ENCODE data around the gene TAMALIN. TPM values are rescaled to one million over a fixed set of nuclear protein-coding genes. Genes with fewer than 3 reads are reported as not detected.

TAMALIN gene
- total RNA-seq, 2 experiments from 2014 or later: 6.4 to 11.5 TPM

GRCh38 chr12:52035926-52036325 is 29.2 kb downstream of the TAMALIN start:
- Mint-ChIP-seq H3K4me1 (peaks cover 70% of the 10 kb centered on the region), H3K36me3 (ENCODE audit: low read depth) (no peaks in the 10 kb centered on the region), H3K9me3 (ENCODE audit: low read depth) (no peaks in the 10 kb centered on the region), H3K27ac (peak overlapping the region; percentile 42), H3K4me3 (peak overlapping the region; percentile 67), H3K27me3 (no peaks in the 10 kb centered on the region)
- intact Hi-C loops (cut with DNase I, micrococcal nuclease): loop anchor here in 1 of 2 experiments (10.0 kb wide), 1 partner anchor 969 kb away; the partner anchor contains the start of gene EIF4B
- ChIA-PET POLR2A (no interaction called here), CTCF (interaction anchor here (11.0 kb wide), 1 partner anchor 13 kb away, joined by 124 read pairs; no protein-coding TSS in a partner anchor)
- no peak for ATAC-seq
- no peak for DNase-seq

GRCh38 chr12:52036587-52037171 is 29.9 kb downstream of the TAMALIN start:
- Mint-ChIP-seq H3K27me3 (no peaks in the 10 kb centered on the region), H3K4me3 (peak overlapping the region; percentile 67), H3K9me3 (ENCODE audit: low read depth) (no peaks in the 10 kb centered on the region), H3K27ac (no peak overlapping the region), H3K36me3 (ENCODE audit: low read depth) (no peaks in the 10 kb centered on the region), H3K4me1 (peaks cover 74% of the 10 kb centered on the region)
- ChIA-PET POLR2A (interaction anchor here (0.6 to 1.6 kb wide), 2 partner anchors 11 to 14 kb away, joined by 3 to 4 read pairs; no protein-coding TSS in a partner anchor), CTCF (interaction anchor here (0.7 to 11.0 kb wide), 4 partner anchors 13 to 86 kb away, joined by 3 to 124 read pairs (median 4); no protein-coding TSS in a partner anchor)
- ATAC-seq (peak; percentile 40), DNase-seq (peak; percentile 87)
- intact Hi-C loops (cut with DNase I, micrococcal nuclease): loop anchor here in 1 of 2 experiments (1.0 to 10.0 kb wide), 4 partner anchors 11 to 968 kb away; partner anchors contain the start of genes ATG101, EIF4B and NR4A1

GRCh38 chr12:52037248-52037861 is 30.6 kb downstream of the TAMALIN start:
- intact Hi-C loops (cut with DNase I, micrococcal nuclease): loop anchor here in 1 of 2 experiments (1.0 to 10.0 kb wide), 4 partner anchors 12 to 967 kb away; partner anchors contain the start of genes ATG101, EIF4B and NR4A1
- H3K27ac Mint-ChIP-seq: peak overlapping the region; percentile 49
- ATAC-seq (no peak), DNase-seq (peak; percentile 24)
- peaks cover 4% of the 10 kb centered on the region for H3K36me3 Mint-ChIP-seq (ENCODE audit: low read depth)
- H3K4me1 Mint-ChIP-seq: peaks cover 77% of the 10 kb centered on the region
- H3K27me3 Mint-ChIP-seq: no peaks in the 10 kb centered on the region
- ChIA-PET POLR2A (interaction anchor here (1.6 kb wide), 1 partner anchor 12 kb away, joined by 4 read pairs; no protein-coding TSS in a partner anchor), CTCF (interaction anchor here (0.7 to 11.0 kb wide), 4 partner anchors 13 to 85 kb away, joined by 3 to 124 read pairs (median 4); no protein-coding TSS in a partner anchor)
- H3K4me3 Mint-ChIP-seq: peak overlapping the region; percentile 75
- H3K9me3 Mint-ChIP-seq (ENCODE audit: low read depth): no peaks in the 10 kb centered on the region

- ChIA-PET POLR2A (no interaction called here), CTCF (interaction anchor here (0.8 to 11.0 kb wide), 8 partner anchors 9 to 44 kb away, joined by 3 to 124 read pairs (median 5); partner anchors contain the start of genes ATG101 and NR4A1)
- peaks cover 4% of the 10 kb centered on the region for H3K36me3 Mint-ChIP-seq (ENCODE audit: low read depth)
- ATAC-seq (peak; percentile 34), DNase-seq (no peak)
- intact Hi-C loops (cut with DNase I, micrococcal nuclease): loop anchor here in 1 of 2 experiments (10.0 kb wide), 1 partner anchor 966 kb away; the partner anchor contains the start of gene EIF4B
- peak overlapping the region; percentile 24 for H3K27ac Mint-ChIP-seq
- no peaks in the 10 kb centered on the region for H3K9me3 Mint-ChIP-seq (ENCODE audit: low read depth)
- peak overlapping the region; percentile 75 for H3K4me3 Mint-ChIP-seq
- no peaks in the 10 kb centered on the region for H3K27me3 Mint-ChIP-seq
- peaks cover 70% of the 10 kb centered on the region for H3K4me1 Mint-ChIP-seq
Measured at GRCh38 chr12:52038447-52038846, 31.7 kb downstream of the TAMALIN start.

GRCh38 chr12:52041035-52041434 is 34.3 kb downstream of the TAMALIN start:
- peak overlapping the region; percentile 5 for H3K4me3 Mint-ChIP-seq
- ChIA-PET CTCF (interaction anchor here (1.0 to 1.2 kb wide), 3 partner anchors 18 to 37 kb away, joined by 3 read pairs; no protein-coding TSS in a partner anchor), POLR2A (interaction anchor here (1.1 to 2.0 kb wide), 2 partner anchors 10 kb away, joined by 3 to 9 read pairs; partner anchors contain the start of gene NR4A1)
- H3K9me3 Mint-ChIP-seq (ENCODE audit: low read depth): no peaks in the 10 kb centered on the region
- DNase-seq (no peak), ATAC-seq (no peak)
- H3K27me3 Mint-ChIP-seq: no peaks in the 10 kb centered on the region
- peaks cover 6% of the 10 kb centered on the region for H3K36me3 Mint-ChIP-seq (ENCODE audit: low read depth)
- peaks cover 51% of the 10 kb centered on the region for H3K4me1 Mint-ChIP-seq
- intact Hi-C loops (cut with DNase I, micrococcal nuclease): no loop called here
- no peak overlapping the region for H3K27ac Mint-ChIP-seq

- no peaks in the 10 kb centered on the region for H3K27me3 Mint-ChIP-seq
- no peaks in the 10 kb centered on the region for H3K9me3 Mint-ChIP-seq (ENCODE audit: low read depth)
- CTCF ChIA-PET: interaction anchor here (1.0 to 1.2 kb wide), 3 partner anchors 19 to 38 kb away, joined by 3 read pairs; no protein-coding TSS in a partner anchor
- H3K4me3 Mint-ChIP-seq: peak overlapping the region; percentile 21
- intact Hi-C loops (cut with DNase I, micrococcal nuclease): no loop called here
- POLR2A ChIA-PET: interaction anchor here (1.1 to 2.0 kb wide), 2 partner anchors 9 to 10 kb away, joined by 3 to 9 read pairs; partner anchors contain the start of gene NR4A1
- H3K4me1 Mint-ChIP-seq: peaks cover 45% of the 10 kb centered on the region
- DNase-seq: peak; percentile 62
- H3K27ac Mint-ChIP-seq: peak overlapping the region; percentile 58
- peaks cover 9% of the 10 kb centered on the region for H3K36me3 Mint-ChIP-seq (ENCODE audit: low read depth)
- ATAC-seq: peak; percentile 55
Measured at GRCh38 chr12:52041695-52042123, 35.0 kb downstream of the TAMALIN start.

- H3K27me3 Mint-ChIP-seq: no peaks in the 10 kb centered on the region
- H3K36me3 Mint-ChIP-seq (ENCODE audit: low read depth): peaks cover 9% of the 10 kb centered on the region
- intact Hi-C loops (cut with DNase I, micrococcal nuclease): no loop called here
- POLR2A ChIA-PET: interaction anchor here (2.0 kb wide), 1 partner anchor 8 kb away, joined by 9 read pairs; the partner anchor contains the start of gene NR4A1
- H3K9me3 Mint-ChIP-seq (ENCODE audit: low read depth): no peaks in the 10 kb centered on the region
- no peak overlapping the region for H3K4me3 Mint-ChIP-seq
- ATAC-seq (no peak), DNase-seq (no peak)
- CTCF ChIA-PET: interaction anchor here (3.0 kb wide), 1 partner anchor 17 kb away, joined by 20 read pairs; no protein-coding TSS in a partner anchor
- H3K27ac Mint-ChIP-seq: no peak overlapping the region
- H3K4me1 Mint-ChIP-seq: peaks cover 43% of the 10 kb centered on the region
Measured at GRCh38 chr12:52042706-52043385, 36.1 kb downstream of the TAMALIN start.

- no peaks in the 10 kb centered on the region for H3K27me3 Mint-ChIP-seq
- POLR2A ChIA-PET: interaction anchor here (1.0 kb wide), 1 partner anchor 19 kb away, joined by 4 read pairs; no protein-coding TSS in a partner anchor
- DNase-seq (no peak), ATAC-seq (no peak)
- H3K4me1 Mint-ChIP-seq: peaks cover 38% of the 10 kb centered on the region
- no peak overlapping the region for H3K4me3 Mint-ChIP-seq
- H3K27ac Mint-ChIP-seq: no peak overlapping the region
- H3K36me3 Mint-ChIP-seq (ENCODE audit: low read depth): peaks cover 9% of the 10 kb centered on the region
- CTCF ChIA-PET: interaction anchor here (3.0 kb wide), 1 partner anchor 18 kb away, joined by 20 read pairs; no protein-coding TSS in a partner anchor
- H3K9me3 Mint-ChIP-seq (ENCODE audit: low read depth): no peaks in the 10 kb centered on the region
- intact Hi-C loops (cut with DNase I, micrococcal nuclease): no loop called here
Measured at GRCh38 chr12:52043386-52044212, 36.9 kb downstream of the TAMALIN start.

- peaks cover 10% of the 10 kb centered on the region for H3K36me3 Mint-ChIP-seq (ENCODE audit: low read depth)
- CTCF ChIA-PET: interaction anchor here (3.0 kb wide), 1 partner anchor 19 kb away, joined by 20 read pairs; no protein-coding TSS in a partner anchor
- H3K4me1 Mint-ChIP-seq: peaks cover 33% of the 10 kb centered on the region
- no peak overlapping the region for H3K4me3 Mint-ChIP-seq
- intact Hi-C loops (cut with DNase I, micrococcal nuclease): no loop called here
- no peaks in the 10 kb centered on the region for H3K9me3 Mint-ChIP-seq (ENCODE audit: low read depth)
- DNase-seq (no peak), ATAC-seq (no peak)
- no peaks in the 10 kb centered on the region for H3K27me3 Mint-ChIP-seq
- H3K27ac Mint-ChIP-seq: no peak overlapping the region
- POLR2A ChIA-PET: interaction anchor here (1.0 kb wide), 1 partner anchor 19 kb away, joined by 4 read pairs; no protein-coding TSS in a partner anchor
Measured at GRCh38 chr12:52044292-52044983, 37.7 kb downstream of the TAMALIN start.

- ChIA-PET POLR2A (no interaction called here), CTCF (no interaction called here)
- Mint-ChIP-seq H3K27me3 (no peaks in the 10 kb centered on the region), H3K4me3 (no peak overlapping the region), H3K4me1 (peaks cover 31% of the 10 kb centered on the region), H3K27ac (no peak overlapping the region), H3K36me3 (ENCODE audit: low read depth) (peaks cover 10% of the 10 kb centered on the region), H3K9me3 (ENCODE audit: low read depth) (no peaks in the 10 kb centered on the region)
- ATAC-seq (no peak), DNase-seq (no peak)
- intact Hi-C loops (cut with DNase I, micrococcal nuclease): no loop called here
Measured at GRCh38 chr12:52045794-52046199, 39.1 kb downstream of the TAMALIN start.
